Progenitor cell of endocrine pancreas (in vitro differentiated cells): Measurements from ENCODE around the gene IPO13. TPM values are rescaled to one million over a fixed set of nuclear protein-coding genes. Genes with fewer than 3 reads are reported as not detected.

Experiments
- DNase-seq: peaks from one replicate; pipeline ENCODE4 v3.0.0; 2021; ENCODE audit warnings: low spot score; ENCODE audit not compliant: unreplicated experiment
- H3K27ac Mint-ChIP-seq: 2 replicates; pipeline ENCODE4 v1.8.0; 2021; ENCODE audit warnings: mild to moderate bottlenecking, moderate library complexity, mixed read lengths
- H3K27me3 Mint-ChIP-seq: 2 replicates; pipeline ENCODE4 v1.8.0; 2021; ENCODE audit warnings: mixed read lengths
- H3K36me3 Mint-ChIP-seq: 2 replicates; pipeline ENCODE4 v1.8.0; 2022; ENCODE audit warnings: mixed read lengths; ENCODE audit not compliant: insufficient read depth
- H3K4me1 Mint-ChIP-seq: 2 replicates; pipeline ENCODE4 v1.8.0; 2021; ENCODE audit warnings: low read depth, mixed read lengths
- H3K4me3 Mint-ChIP-seq: 2 replicates; pipeline ENCODE4 v1.8.0; 2021; ENCODE audit warnings: low read depth, mild to moderate bottlenecking, moderate library complexity, mixed read lengths
- H3K9me3 Mint-ChIP-seq: 2 replicates; pipeline ENCODE4 v1.8.0; 2021; ENCODE audit warnings: low read depth, mixed read lengths
- total RNA-seq: library from RNA; stranded (reverse); gene quantifications from 2 replicates; pipeline ENCODE4 v1.2.1, GENCODE V29; 2021
- TF ChIP-seq, protein P1 (sequence below): fragments of 200-600 bp; sonication (generic); IDR thresholded peaks from one replicate; pipeline ENCODE4 v1.5.0; 2021; ENCODE audit warnings: antibody characterized with exemption, mild to moderate bottlenecking; ENCODE audit not compliant: unreplicated experiment

Gene IPO13
- total RNA-seq, 1 donor from 2014 or later, result 34.6 TPM

DNA sequence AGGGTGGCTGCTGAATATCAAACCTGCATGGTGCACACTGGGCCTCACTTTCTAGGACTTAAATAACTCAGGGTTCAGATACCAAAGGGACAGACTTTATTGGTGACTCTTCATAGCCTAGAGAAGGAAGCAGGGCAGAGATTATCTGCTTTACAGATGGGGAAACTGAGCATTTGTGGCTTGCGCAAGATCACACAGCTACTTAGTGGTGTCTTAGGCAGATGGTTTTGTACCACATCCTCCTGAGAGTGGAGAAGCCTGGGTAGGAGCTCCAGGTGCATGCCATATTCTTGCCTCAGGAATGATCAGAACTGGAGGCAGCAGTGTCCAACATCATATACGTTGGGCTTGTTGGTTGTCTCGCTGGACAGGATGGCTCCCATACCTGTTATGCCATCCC lies 16.3 kb downstream of the IPO13 start:
- peaks cover 11% of the 10 kb centered on the region for H3K36me3 Mint-ChIP-seq
- no peak overlapping the region for H3K27ac Mint-ChIP-seq
- TF ChIP-seq, protein P1, sequence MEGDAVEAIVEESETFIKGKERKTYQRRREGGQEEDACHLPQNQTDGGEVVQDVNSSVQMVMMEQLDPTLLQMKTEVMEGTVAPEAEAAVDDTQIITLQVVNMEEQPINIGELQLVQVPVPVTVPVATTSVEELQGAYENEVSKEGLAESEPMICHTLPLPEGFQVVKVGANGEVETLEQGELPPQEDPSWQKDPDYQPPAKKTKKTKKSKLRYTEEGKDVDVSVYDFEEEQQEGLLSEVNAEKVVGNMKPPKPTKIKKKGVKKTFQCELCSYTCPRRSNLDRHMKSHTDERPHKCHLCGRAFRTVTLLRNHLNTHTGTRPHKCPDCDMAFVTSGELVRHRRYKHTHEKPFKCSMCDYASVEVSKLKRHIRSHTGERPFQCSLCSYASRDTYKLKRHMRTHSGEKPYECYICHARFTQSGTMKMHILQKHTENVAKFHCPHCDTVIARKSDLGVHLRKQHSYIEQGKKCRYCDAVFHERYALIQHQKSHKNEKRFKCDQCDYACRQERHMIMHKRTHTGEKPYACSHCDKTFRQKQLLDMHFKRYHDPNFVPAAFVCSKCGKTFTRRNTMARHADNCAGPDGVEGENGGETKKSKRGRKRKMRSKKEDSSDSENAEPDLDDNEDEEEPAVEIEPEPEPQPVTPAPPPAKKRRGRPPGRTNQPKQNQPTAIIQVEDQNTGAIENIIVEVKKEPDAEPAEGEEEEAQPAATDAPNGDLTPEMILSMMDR, result no peak
- no peaks in the 10 kb centered on the region for H3K4me1 Mint-ChIP-seq
- no peak for DNase-seq
- H3K27me3 Mint-ChIP-seq, result no peaks in the 10 kb centered on the region
- no peak overlapping the region for H3K4me3 Mint-ChIP-seq
- H3K9me3 Mint-ChIP-seq, result no peaks in the 10 kb centered on the region

DNA sequence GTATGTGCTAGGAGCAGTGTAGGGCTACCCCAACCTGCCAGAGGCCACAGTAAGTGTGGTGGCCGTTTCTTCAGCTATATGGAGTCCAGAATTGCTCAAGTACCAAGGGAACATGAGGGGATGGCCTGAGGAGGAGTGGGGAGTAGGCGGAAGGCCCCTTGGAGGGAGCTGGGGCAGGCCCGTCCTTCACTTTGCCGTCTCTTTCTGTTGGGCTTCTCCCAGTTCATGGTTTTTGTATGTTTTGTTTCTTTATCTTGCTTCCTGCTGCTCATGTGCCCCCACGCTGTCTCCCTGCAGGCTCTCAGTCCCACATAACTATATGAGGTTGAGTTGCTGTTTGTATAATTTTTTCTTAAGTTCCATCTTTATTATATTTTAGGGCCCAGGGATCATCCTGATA lies 17.1 kb downstream of the IPO13 start:
- Mint-ChIP-seq H3K4me1 (no peaks in the 10 kb centered on the region), H3K9me3 (no peaks in the 10 kb centered on the region), H3K27ac (no peak overlapping the region), H3K36me3 (peaks cover 8% of the 10 kb centered on the region), H3K27me3 (no peaks in the 10 kb centered on the region), H3K4me3 (no peak overlapping the region)
- TF ChIP-seq, protein P1, result no peak
- DNase-seq, result no peak

DNA sequence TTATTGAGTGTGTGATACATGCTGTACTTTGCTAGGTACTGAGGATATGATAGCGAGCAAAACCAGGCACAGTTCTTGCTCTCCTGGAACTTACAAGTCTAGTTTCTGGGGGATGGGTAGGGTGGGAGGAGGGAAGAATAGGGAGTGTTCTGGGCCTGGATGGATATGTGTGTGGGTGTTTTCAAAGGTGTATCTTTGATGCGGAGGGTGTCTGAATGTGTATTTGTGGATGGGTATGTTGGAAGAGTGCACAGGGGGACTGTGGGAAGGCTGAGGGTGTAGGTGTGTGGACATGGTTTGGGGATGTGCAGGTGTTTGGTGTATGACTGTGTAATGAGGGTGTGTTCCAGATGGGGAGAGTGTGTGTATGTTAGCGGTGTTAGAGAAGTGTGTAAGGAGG lies 18.6 kb downstream of the IPO13 start:
- peaks cover 7% of the 10 kb centered on the region for H3K4me1 Mint-ChIP-seq
- H3K36me3 Mint-ChIP-seq, result peaks cover 7% of the 10 kb centered on the region
- no peaks in the 10 kb centered on the region for H3K27me3 Mint-ChIP-seq
- H3K9me3 Mint-ChIP-seq, result no peaks in the 10 kb centered on the region
- DNase-seq, result no peak
- TF ChIP-seq, protein P1, result no peak
- H3K4me3 Mint-ChIP-seq, result no peak overlapping the region
- H3K27ac Mint-ChIP-seq, result no peak overlapping the region

DNA sequence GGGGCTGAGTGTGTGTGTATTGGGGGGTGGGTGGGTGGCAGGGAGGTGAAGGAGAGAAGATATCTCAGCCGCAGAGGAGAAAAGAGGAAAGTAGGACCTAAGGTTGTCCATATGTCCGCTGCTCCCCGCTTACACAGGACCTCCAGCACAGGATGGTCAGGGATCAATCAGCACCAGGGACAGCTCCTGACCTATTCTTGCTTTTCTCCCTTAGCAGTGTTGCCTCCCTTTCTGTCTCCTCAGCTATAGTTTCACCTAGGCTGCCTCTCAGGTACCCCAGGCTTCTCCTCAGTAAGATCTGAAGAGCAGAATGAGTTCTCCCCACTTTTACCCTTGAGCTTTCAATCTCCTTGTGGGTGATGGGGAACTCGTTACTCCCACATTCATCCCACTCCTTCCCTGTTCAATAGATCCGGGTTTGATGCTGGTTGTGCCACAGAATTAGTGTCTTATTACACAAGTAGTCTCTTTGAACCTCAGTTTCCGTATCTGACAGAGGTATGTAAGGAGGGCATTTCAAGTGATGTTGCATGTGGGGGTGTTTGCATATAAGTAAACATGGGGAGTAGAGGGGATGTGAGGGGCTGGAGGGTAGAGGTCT lies 21.7 kb downstream of the IPO13 start:
- Mint-ChIP-seq H3K27ac (no peak overlapping the region), H3K36me3 (peaks cover 3% of the 10 kb centered on the region), H3K4me3 (no peak overlapping the region), H3K9me3 (no peaks in the 10 kb centered on the region), H3K4me1 (peaks cover 12% of the 10 kb centered on the region), H3K27me3 (no peaks in the 10 kb centered on the region)
- DNase-seq, result peak; percentile 44
- TF ChIP-seq, protein P1, result no peak

DNA sequence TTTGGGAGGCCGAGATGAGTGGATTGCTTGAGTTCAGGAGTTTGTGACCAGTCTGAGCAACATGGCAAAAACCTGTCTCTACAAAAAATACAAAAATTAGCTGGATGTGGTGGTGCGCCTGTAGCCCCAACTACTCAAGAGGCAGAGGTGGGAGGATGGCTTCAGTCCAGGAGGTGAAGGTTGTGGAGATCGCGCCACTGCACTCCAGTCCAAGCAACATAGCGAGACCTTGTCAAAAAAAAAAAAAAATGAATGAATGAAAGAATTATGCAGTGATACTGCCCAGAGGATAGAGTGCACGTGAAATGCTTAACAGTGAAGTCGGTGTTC lies 22.6 kb downstream of the IPO13 start:
- Mint-ChIP-seq H3K9me3 (no peaks in the 10 kb centered on the region), H3K27me3 (no peaks in the 10 kb centered on the region), H3K36me3 (peaks cover 3% of the 10 kb centered on the region), H3K4me1 (peaks cover 18% of the 10 kb centered on the region), H3K27ac (peak overlapping the region; percentile 21), H3K4me3 (peak overlapping the region; percentile 95)
- TF ChIP-seq, protein P1, result no peak
- DNase-seq, result no peak
